GM23338 (cell line): Measurements from ENCODE around the gene PIGH.

ENCODE experiments used
- CREB1 ChIP-seq: fragments of 250-450 bp; sonication (Bioruptor Pico); IDR thresholded peaks from 2 replicates; pipeline ENCODE4 v1.5.0; 2020; ENCODE audit warnings: low read depth, mild to moderate bottlenecking, moderate library complexity
- CTCF ChIP-seq, 2 experiments: fragments of 200-600 bp in 1 of 2; sonication (generic) in 1 of 2; conservative IDR thresholded peaks; 2 replicates each; pipeline versions ENCODE4 v1.5.1 to v1.6.1; 2016 to 2017; ENCODE audit warnings: antibody characterized with exemption in 2 of 2, low read depth in 2 of 2, mild to moderate bottlenecking in 2 of 2, moderate library complexity in 1 of 2
- ETS1 ChIP-seq: IDR thresholded peaks from 2 replicates; pipeline ENCODE4 v1.6.1; 2016; ENCODE audit warnings: antibody characterized with exemption
- EZH2 ChIP-seq: fragments of 200-600 bp; sonication (generic); IDR thresholded peaks from one replicate; pipeline ENCODE4 v1.8.0; 2017; ENCODE audit warnings: antibody characterized with exemption, mild to moderate bottlenecking, low read depth; ENCODE audit not compliant: unreplicated experiment
- EZH2phosphoT487 ChIP-seq: fragments of 200-600 bp; sonication (generic); IDR thresholded peaks from one replicate; pipeline ENCODE4 v1.8.1; 2018; ENCODE audit warnings: antibody characterized with exemption; ENCODE audit not compliant: unreplicated experiment
- JUNB ChIP-seq: IDR thresholded peaks from one replicate; pipeline ENCODE4 v1.6.1; 2016; ENCODE audit warnings: antibody characterized with exemption; ENCODE audit not compliant: unreplicated experiment
- NANOG ChIP-seq: IDR thresholded peaks from 2 replicates; pipeline ENCODE4 v1.6.1; 2016; ENCODE audit warnings: antibody characterized with exemption, borderline replicate concordance
- POLR2AphosphoS5 ChIP-seq: IDR thresholded peaks from 2 replicates; pipeline ENCODE4 v1.6.1; 2016; ENCODE audit warnings: antibody characterized with exemption, low read depth
- REST ChIP-seq: IDR thresholded peaks from one replicate; pipeline ENCODE4 v1.6.1; 2018; ENCODE audit warnings: antibody characterized with exemption; ENCODE audit not compliant: unreplicated experiment
- STAT1 ChIP-seq: IDR thresholded peaks from one replicate; pipeline ENCODE4 v1.6.1; 2016; ENCODE audit warnings: antibody characterized with exemption; ENCODE audit not compliant: unreplicated experiment
- ZNF114 ChIP-seq: fragments of 250-450 bp; sonication (Bioruptor Pico); IDR thresholded peaks from 2 replicates; pipeline ENCODE4 v1.5.0; 2020; ENCODE audit warnings: mild to moderate bottlenecking, moderate library complexity
- ZNF331 ChIP-seq: fragments of 250-450 bp; sonication (Bioruptor Pico); IDR thresholded peaks from 2 replicates; pipeline ENCODE4 v1.5.0; 2020; ENCODE audit warnings: low read depth, mild to moderate bottlenecking, moderate library complexity

GRCh38 chr14:67586369-67586768 lies 13.7 kb downstream of the PIGH start:
- TF ChIP-seq CTCF (conservative IDR thresholded peaks at IDR 0.05; ENCODE audit: low read depth in 2 of 2) (no peak), EZH2 (no peak), REST (no peak), JUNB (no peak), CREB1 (CRISPR knock-in tag) (no peak), STAT1 (no peak), EZH2phosphoT487 (no peak), POLR2AphosphoS5 (no peak), ETS1 (no peak), ZNF114 (CRISPR knock-in tag) (no peak), ZNF331 (CRISPR knock-in tag) (no peak), NANOG (no peak)
